Panc1 (cell line): ENCODE data around the gene BUB1. TPM values are rescaled to one million over a fixed set of nuclear protein-coding genes. Genes with fewer than 3 reads are reported as not detected.

Experiments used
- ATAC-seq: fragments of 200-7000 bp; cut with Tn5 transposase; 2 replicates; pipeline ENCODE4 v1.9.1; 2020; ENCODE audit warnings: mild to moderate bottlenecking, moderate library complexity
- BruUV-seq: library from RNA; stranded (reverse); fragments of 400-500 nt; replicated peaks from 2 replicates; lab custom pipeline; 2021; lab: Mats Ljungman, UMichigan
- CTCF ChIA-PET: fragments of 300-600 bp; sonication (Branson Sonifier 250); formaldehyde crosslinking; loops from one replicate; lab custom pipeline; 2022; ENCODE audit warnings: antibody characterized with exemption; lab: Charles Lee
- POLR2A ChIA-PET: fragments of 300-600 bp; sonication (Branson Sonifier 250); formaldehyde crosslinking; loops from one replicate; lab custom pipeline; 2022; ENCODE audit warnings: antibody characterized with exemption; lab: Charles Lee
- DNase-seq: peaks from one replicate; pipeline ENCODE4 v3.0.0-alpha.2; 2010; ENCODE audit warnings: low read depth, low spot score
- H3K27ac ChIP-seq: 2 replicates; pipeline ENCODE4 v1.5.1; 2011; ENCODE audit warnings: mild to moderate bottlenecking, low read length, inconsistent platforms
- H3K27me3 ChIP-seq: fragments of 200-500 bp; sonication (Bioruptor generic); 2 replicates; pipeline ENCODE4 v1.6.0; 2014; ENCODE audit warnings: low read length, inconsistent platforms; ENCODE audit not compliant: control insufficient read depth, insufficient read depth
- H3K36me3 ChIP-seq: fragments of 200-500 bp; sonication (Bioruptor generic); 2 replicates; pipeline ENCODE4 v1.5.1; 2014; ENCODE audit warnings: inconsistent platforms, mild to moderate bottlenecking, low read length, moderate library complexity; ENCODE audit not compliant: control insufficient read depth, insufficient read depth
- H3K4me1 ChIP-seq: 2 replicates; pipeline ENCODE4 v1.5.1; 2011; ENCODE audit warnings: inconsistent platforms, mild to moderate bottlenecking, low read length, moderate library complexity; ENCODE audit not compliant: control insufficient read depth, insufficient read depth
- H3K4me3 ChIP-seq, 2 experiments: 2 replicates each; pipeline ENCODE4 v1.5.1; 2011 to 2012; ENCODE audit warnings: low read depth in 2 of 2, low read length in 2 of 2, mild to moderate bottlenecking in 2 of 2, inconsistent platforms in 1 of 2, moderate library complexity in 1 of 2
- H3K9me3 ChIP-seq: fragments of 200-500 bp; sonication (Bioruptor generic); 2 replicates; pipeline ENCODE4 v1.5.1; 2014; ENCODE audit warnings: low read depth, mild to moderate bottlenecking, inconsistent platforms, low read length, moderate library complexity; ENCODE audit not compliant: control insufficient read depth, insufficient read depth
- POLR2AphosphoS5 ChIP-seq: IDR thresholded peaks from 2 replicates; pipeline ENCODE4 v1.6.1; 2012; ENCODE audit warnings: mild to moderate bottlenecking, low read depth, low read length, moderate library complexity
- SIN3A ChIP-seq: IDR thresholded peaks from 2 replicates; pipeline ENCODE4 v1.6.1; 2012; ENCODE audit warnings: low read depth, mild to moderate bottlenecking, low read length, moderate library complexity, borderline replicate concordance; ENCODE audit not compliant: insufficient read depth
- TCF7L2 ChIP-seq: IDR thresholded peaks from 2 replicates; pipeline ENCODE4 v1.6.1; 2011; ENCODE audit warnings: mild to moderate bottlenecking, low read depth, low read length, inconsistent platforms
- in situ Hi-C: cut with HindIII; loops from 2 replicates; pipeline ENCODE4 v1.10.0; 2016; ENCODE audit warnings: low sequenced_read_pairs, low pct_unique_long_range_greater_than_20kb
- intact Hi-C: fragments of 100-400 bp; cut with micrococcal nuclease; formaldehyde crosslinking; loops from one replicate; pipeline ENCODE4 v1.10.0; 2022; ENCODE audit not compliant: unreplicated experiment
- total RNA-seq: library from RNA; stranded (reverse); gene quantifications from one replicate; pipeline ENCODE4 v1.2.1, GENCODE V29; 2021; ENCODE audit not compliant: unreplicated experiment
- TF ChIP-seq, protein P1 (sequence below): fragments of 450-650 bp; IDR thresholded peaks from 2 replicates; pipeline ENCODE4 v1.5.1; 2017; ENCODE audit warnings: mild to moderate bottlenecking
- TF ChIP-seq, protein P2 (sequence below), 2 experiments: IDR thresholded peaks; 2 replicates each; pipeline ENCODE4 v1.6.1; 2011 to 2012; ENCODE audit warnings: low read depth in 2 of 2, control low read depth in 1 of 2, low read length in 1 of 2, mild to moderate bottlenecking in 1 of 2, moderate library complexity in 1 of 2; ENCODE audit not compliant: insufficient read depth in 1 of 2

Gene BUB1
- total RNA-seq, 1 experiment from 2014 or later, result 91.2 TPM

DNA sequence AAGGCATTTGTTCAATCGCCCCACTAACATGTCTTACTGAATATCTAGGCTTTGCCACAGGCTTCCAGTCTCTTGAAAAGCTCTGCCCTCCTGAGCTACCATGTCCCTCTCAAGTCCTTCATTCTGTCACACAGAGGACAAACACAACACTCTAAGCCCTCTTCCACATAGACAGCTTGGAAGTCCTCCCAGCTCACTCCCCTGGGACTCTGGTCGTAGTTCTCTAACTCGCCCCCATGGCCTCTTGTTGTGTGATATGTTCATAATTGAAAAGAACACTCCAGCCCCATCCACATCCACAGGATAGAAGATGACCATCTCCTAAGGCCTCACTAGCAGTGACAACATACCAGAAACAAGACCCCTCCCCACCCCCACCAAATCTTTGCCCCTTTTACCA lies 37.9 kb downstream of the BUB1 start:
- POLR2A ChIA-PET, result no interaction called here
- Histone ChIP-seq H3K9me3 (no peaks in the 10 kb centered on the region), H3K4me3 (no peak overlapping the region), H3K27ac (no peak overlapping the region), H3K4me1 (no peaks in the 10 kb centered on the region), H3K27me3 (no peaks in the 10 kb centered on the region), H3K36me3 (peaks cover 52% of the 10 kb centered on the region)
- in situ Hi-C loops, result no loop called here
- TF ChIP-seq TCF7L2 (no peak), POLR2AphosphoS5 (no peak), SIN3A (no peak)
- TF ChIP-seq, protein P1, sequence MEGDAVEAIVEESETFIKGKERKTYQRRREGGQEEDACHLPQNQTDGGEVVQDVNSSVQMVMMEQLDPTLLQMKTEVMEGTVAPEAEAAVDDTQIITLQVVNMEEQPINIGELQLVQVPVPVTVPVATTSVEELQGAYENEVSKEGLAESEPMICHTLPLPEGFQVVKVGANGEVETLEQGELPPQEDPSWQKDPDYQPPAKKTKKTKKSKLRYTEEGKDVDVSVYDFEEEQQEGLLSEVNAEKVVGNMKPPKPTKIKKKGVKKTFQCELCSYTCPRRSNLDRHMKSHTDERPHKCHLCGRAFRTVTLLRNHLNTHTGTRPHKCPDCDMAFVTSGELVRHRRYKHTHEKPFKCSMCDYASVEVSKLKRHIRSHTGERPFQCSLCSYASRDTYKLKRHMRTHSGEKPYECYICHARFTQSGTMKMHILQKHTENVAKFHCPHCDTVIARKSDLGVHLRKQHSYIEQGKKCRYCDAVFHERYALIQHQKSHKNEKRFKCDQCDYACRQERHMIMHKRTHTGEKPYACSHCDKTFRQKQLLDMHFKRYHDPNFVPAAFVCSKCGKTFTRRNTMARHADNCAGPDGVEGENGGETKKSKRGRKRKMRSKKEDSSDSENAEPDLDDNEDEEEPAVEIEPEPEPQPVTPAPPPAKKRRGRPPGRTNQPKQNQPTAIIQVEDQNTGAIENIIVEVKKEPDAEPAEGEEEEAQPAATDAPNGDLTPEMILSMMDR, result no peak
- TF ChIP-seq, protein P2, sequence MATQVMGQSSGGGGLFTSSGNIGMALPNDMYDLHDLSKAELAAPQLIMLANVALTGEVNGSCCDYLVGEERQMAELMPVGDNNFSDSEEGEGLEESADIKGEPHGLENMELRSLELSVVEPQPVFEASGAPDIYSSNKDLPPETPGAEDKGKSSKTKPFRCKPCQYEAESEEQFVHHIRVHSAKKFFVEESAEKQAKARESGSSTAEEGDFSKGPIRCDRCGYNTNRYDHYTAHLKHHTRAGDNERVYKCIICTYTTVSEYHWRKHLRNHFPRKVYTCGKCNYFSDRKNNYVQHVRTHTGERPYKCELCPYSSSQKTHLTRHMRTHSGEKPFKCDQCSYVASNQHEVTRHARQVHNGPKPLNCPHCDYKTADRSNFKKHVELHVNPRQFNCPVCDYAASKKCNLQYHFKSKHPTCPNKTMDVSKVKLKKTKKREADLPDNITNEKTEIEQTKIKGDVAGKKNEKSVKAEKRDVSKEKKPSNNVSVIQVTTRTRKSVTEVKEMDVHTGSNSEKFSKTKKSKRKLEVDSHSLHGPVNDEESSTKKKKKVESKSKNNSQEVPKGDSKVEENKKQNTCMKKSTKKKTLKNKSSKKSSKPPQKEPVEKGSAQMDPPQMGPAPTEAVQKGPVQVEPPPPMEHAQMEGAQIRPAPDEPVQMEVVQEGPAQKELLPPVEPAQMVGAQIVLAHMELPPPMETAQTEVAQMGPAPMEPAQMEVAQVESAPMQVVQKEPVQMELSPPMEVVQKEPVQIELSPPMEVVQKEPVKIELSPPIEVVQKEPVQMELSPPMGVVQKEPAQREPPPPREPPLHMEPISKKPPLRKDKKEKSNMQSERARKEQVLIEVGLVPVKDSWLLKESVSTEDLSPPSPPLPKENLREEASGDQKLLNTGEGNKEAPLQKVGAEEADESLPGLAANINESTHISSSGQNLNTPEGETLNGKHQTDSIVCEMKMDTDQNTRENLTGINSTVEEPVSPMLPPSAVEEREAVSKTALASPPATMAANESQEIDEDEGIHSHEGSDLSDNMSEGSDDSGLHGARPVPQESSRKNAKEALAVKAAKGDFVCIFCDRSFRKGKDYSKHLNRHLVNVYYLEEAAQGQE (IDR thresholded peaks at IDR 0.05; ENCODE audit: insufficient read depth in 1 of 2, low read depth in 2 of 2, low read length in 1 of 2), result no peak
- CTCF ChIA-PET, result no interaction called here
- no TSS peak for BruUV-seq
- DNase-seq (no peak), ATAC-seq (no peak)
- intact Hi-C loops, result no loop called here

DNA sequence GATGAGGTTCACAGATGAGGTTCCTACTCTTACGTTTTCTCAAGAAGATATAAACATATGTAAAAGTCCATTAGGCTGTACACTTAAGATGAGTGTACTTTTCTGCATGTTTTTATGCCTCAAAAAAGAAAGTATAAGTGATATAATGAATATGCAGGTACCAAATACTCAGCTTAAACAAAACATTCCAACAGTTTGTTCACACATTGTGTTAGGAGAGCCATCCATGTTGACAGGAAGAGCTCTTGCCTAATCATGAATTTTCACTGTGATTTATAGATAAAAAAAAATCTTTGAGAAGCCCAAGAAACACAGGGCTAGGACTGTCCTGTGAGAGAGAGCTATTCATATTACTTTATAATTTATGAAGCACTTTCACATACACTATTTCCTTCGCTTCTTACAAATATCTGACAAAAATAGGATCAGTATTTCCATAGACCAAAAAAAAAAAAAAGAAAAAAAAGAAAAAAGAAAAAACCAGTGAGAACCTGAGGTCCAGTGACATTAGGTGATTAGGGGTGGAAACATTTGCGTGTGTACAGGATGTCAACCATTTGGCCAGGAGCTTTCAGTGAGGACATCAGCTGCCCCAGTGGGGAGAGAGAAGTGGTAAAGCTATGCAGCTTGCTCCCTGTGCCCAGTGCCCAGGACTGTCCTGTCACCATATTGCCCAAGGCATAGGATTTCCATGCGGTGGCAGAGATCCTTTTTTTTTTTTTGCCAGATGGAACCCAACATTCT lies 38.7 kb downstream of the BUB1 start:
- no peaks in the 10 kb centered on the region for H3K9me3 ChIP-seq
- H3K36me3 ChIP-seq, result peaks cover 48% of the 10 kb centered on the region
- TF ChIP-seq SIN3A, result no peak
- no peak for TF ChIP-seq TCF7L2
- TF ChIP-seq, protein P2 (IDR thresholded peaks at IDR 0.05; ENCODE audit: insufficient read depth in 1 of 2, low read depth in 2 of 2, low read length in 1 of 2), result no peak
- TF ChIP-seq POLR2AphosphoS5, result no peak
- TF ChIP-seq, protein P1, result no peak
- ChIA-PET CTCF (no interaction called here), POLR2A (no interaction called here)
- no peaks in the 10 kb centered on the region for H3K27me3 ChIP-seq
- DNase-seq, result no peak
- H3K4me3 ChIP-seq, result no peak overlapping the region
- H3K27ac ChIP-seq, result no peak overlapping the region
- ATAC-seq, result no peak
- no peaks in the 10 kb centered on the region for H3K4me1 ChIP-seq
- BruUV-seq, result no TSS peak
- intact Hi-C loops, result no loop called here
- in situ Hi-C loops, result no loop called here
